Ramos (cell line): ENCODE results near the gene ANKRD33B.

Experiments
- in situ Hi-C: fragments of 300-500 bp; cut with MboI; formaldehyde crosslinking; loops from one replicate; pipeline ENCODE4 v1.14.3; 2022; ENCODE audit warnings: low sequenced_read_pairs; ENCODE audit not compliant: unreplicated experiment

ANKRD33B gene

DNA sequence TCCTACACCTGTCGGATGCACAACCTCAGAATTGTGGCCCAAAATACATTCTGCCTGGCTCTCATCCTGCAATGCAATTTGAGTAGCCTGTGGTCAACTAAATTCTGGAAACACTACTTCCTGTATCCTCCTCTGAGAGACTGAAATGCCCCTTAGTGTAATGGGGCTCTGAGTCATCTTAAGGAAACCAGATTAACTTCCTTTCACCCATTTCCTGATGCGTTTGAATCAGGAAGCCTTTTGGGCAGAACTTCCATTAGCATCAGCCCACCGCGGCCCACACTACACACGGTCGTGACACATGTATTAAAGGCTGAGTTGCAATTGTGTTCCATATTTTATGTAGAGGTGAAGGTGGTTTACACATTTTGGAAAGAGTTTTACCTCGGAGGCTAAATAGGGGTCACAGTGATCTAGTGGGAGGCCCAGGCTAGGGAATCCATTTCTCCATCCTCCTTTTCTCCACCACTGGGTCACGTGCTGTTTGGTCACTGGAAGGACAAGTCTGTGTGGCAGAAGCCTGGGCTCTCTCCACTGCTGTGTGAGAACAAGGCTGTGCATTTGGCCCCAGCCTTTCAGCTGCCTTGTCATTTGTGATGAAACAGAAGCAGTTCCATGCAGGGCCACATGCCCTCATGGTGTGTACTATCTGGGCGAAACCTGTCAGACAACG lies 141.2 kb downstream of the ANKRD33B start:
- in situ Hi-C loops: loop anchor here (5.0 kb wide), 1 partner anchor 52 kb away; no protein-coding TSS in a partner anchor

DNA sequence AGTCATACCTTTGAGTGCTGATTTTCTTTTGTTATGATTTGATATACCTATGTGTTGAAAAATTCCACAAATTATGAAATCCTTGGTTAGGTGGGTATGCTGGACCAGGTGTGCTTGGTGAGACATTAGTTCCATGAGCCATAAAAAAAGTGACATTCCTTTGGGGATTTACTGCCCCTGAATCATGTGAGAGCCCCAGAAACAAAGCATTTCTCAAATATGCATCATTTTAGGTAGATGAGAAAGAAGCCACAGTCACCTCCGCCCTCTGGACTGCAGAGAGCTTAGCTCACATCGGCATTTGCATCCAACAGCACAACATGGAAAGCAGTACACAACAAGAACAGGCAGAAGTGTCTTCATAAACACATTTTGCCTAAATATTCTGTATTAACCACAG lies 141.9 kb downstream of the ANKRD33B start:
- in situ Hi-C loops: no loop called here

DNA sequence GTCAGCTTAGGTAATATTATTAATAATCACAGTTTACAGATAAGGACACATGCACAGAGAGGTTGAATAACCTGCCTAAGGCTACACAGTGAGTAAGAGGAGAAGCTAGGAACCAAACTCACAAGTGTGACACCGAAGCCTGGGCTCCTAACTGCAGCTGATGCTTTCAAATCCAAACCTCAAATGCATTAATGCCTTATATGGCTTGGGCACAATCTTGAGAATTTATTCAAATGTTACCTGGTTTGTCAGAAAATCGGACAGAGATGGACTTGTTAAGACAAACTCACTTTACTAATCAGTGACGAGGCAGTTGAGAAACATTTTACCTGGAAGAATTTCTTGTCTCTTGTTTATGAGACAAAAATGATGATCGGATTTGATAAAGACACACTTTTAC lies 142.5 kb downstream of the ANKRD33B start:
- in situ Hi-C loops: no loop called here
